GM23248 (cell line): ENCODE results near the gene MSH4.

Experiments
- EZH2 ChIP-seq: fragments of 200-600 bp; sonication (generic); IDR thresholded peaks from 2 replicates; pipeline ENCODE4 v1.6.1; 2018; ENCODE audit warnings: antibody characterized with exemption, mild to moderate bottlenecking; ENCODE audit not compliant: insufficient read depth, poor library complexity, severe bottlenecking
- EZH2phosphoT487 ChIP-seq: fragments of 200-600 bp; sonication (generic); IDR thresholded peaks from 2 replicates; pipeline ENCODE4 v1.6.1; 2018; ENCODE audit warnings: antibody characterized with exemption, moderate library complexity, mild to moderate bottlenecking, low read depth; ENCODE audit not compliant: insufficient read depth

GRCh38 chr1:75932304-75932703, 135.6 kb downstream of the MSH4 start, which contains the start of gene ASB17:
- TF ChIP-seq EZH2 (no peak), EZH2phosphoT487 (no peak)
